Fibroblast of lung (primary cell): ENCODE results near the gene RGS7. TPM values are rescaled to one million over a fixed set of nuclear protein-coding genes. Genes with fewer than 3 reads are reported as not detected.

ENCODE experiments used
- DNase-seq, 2 donors: peaks; one replicate each; pipeline versions ENCODE4 v3.0.0 to v3.0.0-alpha.2; 2010; ENCODE audit warnings: low read depth in 2 of 2
- H2AFZ ChIP-seq: 2 replicates; pipeline ENCODE4 v1.5.1; 2012; ENCODE audit warnings: low read length, control low read depth, inconsistent platforms
- H3K27ac ChIP-seq: 2 replicates; pipeline ENCODE4 v1.5.1; 2011; ENCODE audit warnings: low read length, control low read depth; ENCODE audit not compliant: insufficient read depth
- H3K27me3 ChIP-seq: 2 replicates; pipeline ENCODE4 v1.5.1; 2011; ENCODE audit warnings: mild to moderate bottlenecking, low read length; ENCODE audit not compliant: control insufficient read depth, insufficient read depth
- H3K36me3 ChIP-seq: 2 replicates; pipeline ENCODE4 v1.5.1; 2011; ENCODE audit warnings: low read length; ENCODE audit not compliant: control insufficient read depth, insufficient read depth
- H3K4me1 ChIP-seq: 2 replicates; pipeline ENCODE4 v1.5.1; 2011; ENCODE audit warnings: low read length; ENCODE audit not compliant: control insufficient read depth, insufficient read depth; ENCODE audit errors: extremely low read depth
- H3K4me2 ChIP-seq: 2 replicates; pipeline ENCODE4 v1.5.1; 2011; ENCODE audit warnings: low read length, control low read depth; ENCODE audit not compliant: insufficient read depth; ENCODE audit errors: extremely low read depth
- H3K4me3 ChIP-seq, 4 experiments: fragments of 200-600 bp in 1 of 4; sonication (generic) in 1 of 4; replicated peaks in 1 of 4; 2 replicates each; pipeline ENCODE4 v1.5.1; 2011 to 2016; ENCODE audit warnings: low read length in 4 of 4, low read depth in 3 of 4, mild to moderate bottlenecking in 3 of 4, control low read depth in 2 of 4, inconsistent platforms in 1 of 4, mixed read lengths in 1 of 4; ENCODE audit not compliant: insufficient read depth in 1 of 4; ENCODE audit errors: control extremely low read depth in 1 of 4
- H3K79me2 ChIP-seq: 2 replicates; pipeline ENCODE4 v1.5.1; 2012; ENCODE audit warnings: mild to moderate bottlenecking, low read length, inconsistent platforms; ENCODE audit not compliant: control insufficient read depth, insufficient read depth
- H3K9ac ChIP-seq: 2 replicates; pipeline ENCODE4 v1.5.1; 2011; ENCODE audit warnings: mild to moderate bottlenecking, low read length, control low read depth; ENCODE audit not compliant: insufficient read depth
- H3K9me3 ChIP-seq: 2 replicates; pipeline ENCODE4 v1.5.1; 2012; ENCODE audit warnings: low read depth, low read length; ENCODE audit not compliant: control insufficient read depth, insufficient read depth
- H4K20me1 ChIP-seq: 2 replicates; pipeline ENCODE4 v1.5.1; 2011; ENCODE audit warnings: low read length; ENCODE audit not compliant: control insufficient read depth, insufficient read depth; ENCODE audit errors: extremely low read depth
- CTCF ChIP-seq, 2 donors: IDR thresholded peaks in 1 of 2; conservative IDR thresholded peaks in 1 of 2; 1 replicate in 1 of 2; 2 replicates in 1 of 2; pipeline ENCODE4 v1.5.1; 2011 to 2012; ENCODE audit warnings: low read length in 2 of 2, control low read depth in 1 of 2, inconsistent platforms in 1 of 2, low read depth in 1 of 2, mild to moderate bottlenecking in 1 of 2
- EZH2 ChIP-seq: IDR thresholded peaks from 2 replicates; pipeline ENCODE4 v1.5.1; 2012; ENCODE audit warnings: low read length, control low read depth, mild to moderate bottlenecking; ENCODE audit errors: missing control alignments
- polyA plus RNA-seq, 2 donors: library from polyadenylated mRNA; depleted of rRNA in 1 of 2; stranded (reverse) in 1 of 2; unstranded in 1 of 2; fragments of >200 nt; gene quantifications; 2 replicates each; pipeline ENCODE4 v1.2.1, GENCODE V29; 2011 to 2012; ENCODE audit warnings: missing spikeins in 1 of 2
- total RNA-seq: library from RNA; depleted of rRNA; stranded (reverse); fragments of >200 nt; gene quantifications from 2 replicates; pipeline ENCODE4 v1.2.1, GENCODE V29; 2014

The RGS7 gene
- total and polyA plus RNA-seq, 2 donors (not counting 1 experiment from before 2014, with no cell fraction given) = 3.6 to 4.2 TPM

GRCh38 chr1:241276391-241276790, 80.6 kb downstream of the RGS7 start:
- H3K79me2 ChIP-seq = no peaks in the 10 kb centered on the region
- no peak for DNase-seq
- H3K27ac ChIP-seq = no peak overlapping the region

GRCh38 chr1:241275981-241276380, 81.0 kb downstream of the RGS7 start:
- Histone ChIP-seq H3K79me2 (no peaks in the 10 kb centered on the region), H3K36me3 (no peaks in the 10 kb centered on the region), H4K20me1 (no peaks in the 10 kb centered on the region), H2AFZ (no peak overlapping the region), H3K4me3 (no peak overlapping the region), H3K27me3 (no peaks in the 10 kb centered on the region), H3K27ac (no peak overlapping the region), H3K9ac (no peak overlapping the region), H3K9me3 (no peaks in the 10 kb centered on the region), H3K4me1 (no peaks in the 10 kb centered on the region), H3K4me2 (no peak overlapping the region)
- no peak for DNase-seq
- TF ChIP-seq EZH2 (no peak), CTCF (conservative IDR thresholded peaks at IDR 0.05 in 1 of 2, IDR thresholded peaks at IDR 0.05 in 1 of 2; ENCODE audit: low read depth in 1 of 2, low read length in 2 of 2) (no peak)

More at GRCh38 chr1:241276391-241276790, 80.6 kb downstream of the RGS7 start:
- TF ChIP-seq CTCF (conservative IDR thresholded peaks at IDR 0.05 in 1 of 2, IDR thresholded peaks at IDR 0.05 in 1 of 2; ENCODE audit: low read depth in 1 of 2, low read length in 2 of 2) = no peak
- no peak for TF ChIP-seq EZH2
- Histone ChIP-seq H3K4me2 (no peak overlapping the region), H3K27me3 (no peaks in the 10 kb centered on the region), H4K20me1 (no peaks in the 10 kb centered on the region), H3K9me3 (no peaks in the 10 kb centered on the region), H2AFZ (no peak overlapping the region), H3K36me3 (no peaks in the 10 kb centered on the region), H3K9ac (no peak overlapping the region), H3K4me3 (no peak overlapping the region), H3K4me1 (no peaks in the 10 kb centered on the region)

- H3K9me3 ChIP-seq = no peaks in the 10 kb centered on the region
Observed at GRCh38 chr1:241275226-241275625, 81.8 kb downstream of the RGS7 start.

More at GRCh38 chr1:241275226-241275625, 81.8 kb downstream of the RGS7 start:
- Histone ChIP-seq H3K27ac (no peak overlapping the region), H3K4me1 (no peaks in the 10 kb centered on the region), H3K4me2 (no peak overlapping the region), H3K36me3 (no peaks in the 10 kb centered on the region), H3K79me2 (no peaks in the 10 kb centered on the region), H3K27me3 (no peaks in the 10 kb centered on the region), H4K20me1 (no peaks in the 10 kb centered on the region), H2AFZ (no peak overlapping the region), H3K9ac (no peak overlapping the region), H3K4me3 (no peak overlapping the region)
- TF ChIP-seq EZH2 = no peak
- no peak for TF ChIP-seq CTCF (conservative IDR thresholded peaks at IDR 0.05 in 1 of 2, IDR thresholded peaks at IDR 0.05 in 1 of 2; ENCODE audit: low read depth in 1 of 2, low read length in 2 of 2)
- no peak for DNase-seq
